Immature natural killer cell (primary cell): ENCODE measurements around the gene TULP4. TPM values are rescaled to one million over a fixed set of nuclear protein-coding genes. Genes with fewer than 3 reads are reported as not detected.
A peak's percentile ranks its signal among the peaks of the same experiment; 100 is the strongest.

Experiments
- DNase-seq, 3 donors: peaks; one replicate each; pipeline ENCODE4 v3.0.0; 2022; ENCODE audit warnings: mixed read lengths in 1 of 3
- H3K27ac Mint-ChIP-seq, 6 donors: one replicate each; pipeline ENCODE4 v1.8.0; 2020; ENCODE audit warnings: mixed read lengths in 6 of 6, mild to moderate bottlenecking in 5 of 6, inconsistent platforms in 4 of 6, moderate library complexity in 3 of 6
- H3K27me3 Mint-ChIP-seq, 3 donors: one replicate each; pipeline ENCODE4 v1.8.0; 2020 to 2021; ENCODE audit warnings: low read depth in 3 of 3, mild to moderate bottlenecking in 3 of 3, mixed read lengths in 3 of 3, moderate library complexity in 3 of 3, inconsistent platforms in 1 of 3
- H3K36me3 Mint-ChIP-seq, 3 donors: one replicate each; pipeline ENCODE4 v1.8.0; 2020; ENCODE audit warnings: mixed read lengths in 3 of 3, inconsistent platforms in 2 of 3, mild to moderate bottlenecking in 2 of 3
- H3K4me1 Mint-ChIP-seq, 2 donors: one replicate each; pipeline ENCODE4 v1.8.0; 2020; ENCODE audit warnings: inconsistent platforms in 2 of 2, mild to moderate bottlenecking in 2 of 2, mixed read lengths in 2 of 2, moderate library complexity in 1 of 2
- H3K4me3 Mint-ChIP-seq, 5 donors: one replicate each; pipeline ENCODE4 v1.8.0; 2020; ENCODE audit warnings: mild to moderate bottlenecking in 5 of 5, mixed read lengths in 5 of 5, inconsistent platforms in 3 of 5, moderate library complexity in 3 of 5
- H3K9me3 Mint-ChIP-seq, 6 donors: one replicate each; pipeline ENCODE4 v1.8.0; 2020; ENCODE audit warnings: mild to moderate bottlenecking in 6 of 6, mixed read lengths in 6 of 6, inconsistent platforms in 4 of 6, moderate library complexity in 3 of 6
- polyA plus RNA-seq, 3 donors: library from polyadenylated mRNA; unstranded; fragments of 300-500 nt; fragmentation: Illumina TruSeq; gene quantifications; one replicate each; pipeline ENCODE4 v1.2.3, GENCODE V29; 2021

TULP4 gene
- polyA plus RNA-seq, 3 donors from 2014 or later: 19.0 to 46.9 (median 22.2) TPM

- Mint-ChIP-seq H3K4me3 (peak overlapping the region; percentile 97 to 99 (median 98)), H3K36me3 (peaks cover 0 to 10% (median 0%) of the 10 kb centered on the region in 3 donors), H3K27ac (peak overlapping the region; percentile 91 to 99 (median 98)), H3K9me3 (no peaks in the 10 kb centered on the region), H3K4me1 (peaks cover 58 to 60% of the 10 kb centered on the region in 2 donors), H3K27me3 (peaks cover 8 to 27% (median 24%) of the 10 kb centered on the region in 3 donors)
- peak; percentile 38 to 43 (median 43) for DNase-seq
These were observed 248.6 kb downstream of the TULP4 start for GRCh38 chr6:158560836-158561320.

Other genes with a start within 250 kb of the TULP4 start
- 1 to 10 TPM in 1 of 3 donors, under 1 TPM in 1, not detected in 1; 0.80 to 3.9 TPM for gene SERAC1, start 144.2 kb upstream of the TULP4 start, polyA plus RNA-seq
- 10 to 100 TPM; 17.7 to 22.9 (median 22.2) TPM for gene GTF2H5, start 144.1 kb upstream of the TULP4 start, polyA plus RNA-seq
- 10 to 100 TPM in 2 of 3 donors, 1 to 10 TPM in 1; 4.3 to 14.8 (median 10.1) TPM for gene TMEM181, start 247.6 kb downstream of the TULP4 start, polyA plus RNA-seq